Cardiac muscle cell (in vitro differentiated cells and primary cell): ENCODE data around the gene ELFN1. TPM values are rescaled to one million over a fixed set of nuclear protein-coding genes. Genes with fewer than 3 reads are reported as not detected.

ENCODE experiments used
- DNase-seq, 2 donors: peaks; one replicate each; pipeline versions ENCODE4 v3.0.0 to v3.0.0-alpha.2; 2010 to 2017; ENCODE audit warnings: low read depth in 1 of 2, low spot score in 1 of 2
- H3K27ac ChIP-seq: fragments of 200-600 bp; sonication (generic); 2 replicates; pipeline ENCODE4 v1.5.1; 2016
- H3K27me3 ChIP-seq: fragments of 200-600 bp; sonication (generic); 2 replicates; pipeline ENCODE4 v1.6.0; 2016; ENCODE audit warnings: control low read depth
- H3K36me3 ChIP-seq: fragments of 200-600 bp; sonication (generic); 2 replicates; pipeline ENCODE4 v1.5.1; 2016; ENCODE audit warnings: control low read depth
- H3K4me1 ChIP-seq: fragments of 200-600 bp; sonication (generic); 2 replicates; pipeline ENCODE4 v1.8.1; 2017; ENCODE audit warnings: low read depth, mild to moderate bottlenecking, mixed run types
- H3K4me3 ChIP-seq: fragments of 200-600 bp; sonication (generic); 2 replicates; pipeline ENCODE4 v1.5.1; 2016; ENCODE audit warnings: mild to moderate bottlenecking
- H3K9me3 ChIP-seq: fragments of 200-600 bp; sonication (generic); 2 replicates; pipeline ENCODE4 v1.5.1; 2017; ENCODE audit warnings: low read depth, mild to moderate bottlenecking, control low read depth
- CTCF ChIP-seq: IDR thresholded peaks from 2 replicates; pipeline ENCODE4 v1.5.1; 2012; ENCODE audit warnings: low read depth, mild to moderate bottlenecking, low read length
- polyA plus RNA-seq: library from polyadenylated mRNA; unstranded; fragments of >200 nt; fragmentation: Nextera tagmentation; extraction: Ambion mirVana; gene quantifications from 2 replicates; pipeline ENCODE4 v1.2.1, GENCODE V29; 2016
- total RNA-seq: library from RNA; depleted of rRNA; stranded (reverse); fragments of >200 nt; gene quantifications from 2 replicates; pipeline ENCODE4 v1.2.3, GENCODE V29; 2016

ELFN1 gene
- total and polyA plus RNA-seq, 2 experiments from 2014 or later = 8.9 to 51.6 TPM

DNA sequence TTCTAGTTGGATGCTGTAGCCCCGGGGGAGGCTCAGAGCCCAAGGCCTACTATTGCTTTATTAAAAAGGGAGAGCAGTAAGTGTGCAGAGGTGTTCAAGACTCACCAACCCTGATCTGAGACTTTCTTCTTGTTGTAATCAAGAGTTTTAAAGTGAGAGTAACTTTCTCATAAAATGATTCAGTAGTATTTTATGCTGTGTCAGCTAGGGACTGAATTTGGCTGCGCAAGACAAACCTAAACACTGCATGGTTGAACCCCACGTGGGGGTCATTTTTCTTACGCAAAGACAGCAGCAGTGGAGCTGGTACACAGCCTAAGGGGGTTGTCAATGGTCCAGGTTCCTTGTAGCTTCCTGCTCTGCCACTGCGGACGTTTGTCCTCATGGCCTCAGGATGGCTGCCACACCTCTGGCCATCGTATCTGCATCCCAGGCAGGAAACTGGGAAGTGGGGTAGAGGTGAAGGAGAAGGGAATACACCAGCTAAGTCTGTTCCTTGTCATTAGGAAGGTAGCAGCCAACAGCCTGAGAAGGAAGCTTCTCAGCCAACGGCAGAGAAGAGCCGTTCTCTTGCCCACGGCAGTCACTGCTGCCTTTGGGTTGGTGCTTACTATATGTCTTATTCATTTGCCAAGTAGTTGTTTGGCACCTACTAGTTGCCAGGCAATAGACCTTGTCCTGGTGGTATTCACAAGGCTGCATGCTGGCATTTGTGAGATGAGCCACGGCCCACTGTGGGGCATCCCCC, 44.7 kb downstream of the ELFN1 start:
- Histone ChIP-seq H3K27ac (peak overlapping the region; percentile 85), H3K36me3 (no peaks in the 10 kb centered on the region), H3K4me3 (no peak overlapping the region), H3K9me3 (no peaks in the 10 kb centered on the region), H3K27me3 (no peaks in the 10 kb centered on the region), H3K4me1 (peaks cover 28% of the 10 kb centered on the region)
- no peak for TF ChIP-seq CTCF
- no peak for DNase-seq

DNA sequence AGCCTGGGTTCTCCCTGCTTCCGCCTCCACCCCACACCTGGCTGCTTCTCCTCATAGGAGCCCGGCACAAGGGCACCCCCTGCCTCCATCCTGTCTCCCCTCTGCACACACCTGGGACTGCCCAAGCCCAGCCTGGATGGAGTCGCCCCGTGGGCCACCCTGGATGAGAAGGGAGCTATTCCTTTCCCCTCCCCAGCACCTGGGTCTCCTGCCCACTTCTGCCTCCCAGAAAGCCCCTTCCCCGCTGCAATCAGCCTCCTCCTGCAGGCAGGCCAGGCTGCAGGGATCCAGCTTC, 45.2 kb downstream of the ELFN1 start:
- Histone ChIP-seq H3K27me3 (no peaks in the 10 kb centered on the region), H3K36me3 (no peaks in the 10 kb centered on the region), H3K4me3 (no peak overlapping the region), H3K4me1 (peaks cover 28% of the 10 kb centered on the region), H3K9me3 (no peaks in the 10 kb centered on the region), H3K27ac (peak overlapping the region; percentile 85)
- no peak for TF ChIP-seq CTCF
- DNase-seq = no peak

- Histone ChIP-seq H3K4me3 (no peak overlapping the region), H3K27ac (peak overlapping the region; percentile 85), H3K27me3 (no peaks in the 10 kb centered on the region), H3K36me3 (no peaks in the 10 kb centered on the region), H3K9me3 (no peaks in the 10 kb centered on the region), H3K4me1 (peaks cover 28% of the 10 kb centered on the region)
- DNase-seq = no peak
- TF ChIP-seq CTCF = no peak
Measured at GRCh38 chr7:1715671-1716074, 45.6 kb downstream of the ELFN1 start.

DNA sequence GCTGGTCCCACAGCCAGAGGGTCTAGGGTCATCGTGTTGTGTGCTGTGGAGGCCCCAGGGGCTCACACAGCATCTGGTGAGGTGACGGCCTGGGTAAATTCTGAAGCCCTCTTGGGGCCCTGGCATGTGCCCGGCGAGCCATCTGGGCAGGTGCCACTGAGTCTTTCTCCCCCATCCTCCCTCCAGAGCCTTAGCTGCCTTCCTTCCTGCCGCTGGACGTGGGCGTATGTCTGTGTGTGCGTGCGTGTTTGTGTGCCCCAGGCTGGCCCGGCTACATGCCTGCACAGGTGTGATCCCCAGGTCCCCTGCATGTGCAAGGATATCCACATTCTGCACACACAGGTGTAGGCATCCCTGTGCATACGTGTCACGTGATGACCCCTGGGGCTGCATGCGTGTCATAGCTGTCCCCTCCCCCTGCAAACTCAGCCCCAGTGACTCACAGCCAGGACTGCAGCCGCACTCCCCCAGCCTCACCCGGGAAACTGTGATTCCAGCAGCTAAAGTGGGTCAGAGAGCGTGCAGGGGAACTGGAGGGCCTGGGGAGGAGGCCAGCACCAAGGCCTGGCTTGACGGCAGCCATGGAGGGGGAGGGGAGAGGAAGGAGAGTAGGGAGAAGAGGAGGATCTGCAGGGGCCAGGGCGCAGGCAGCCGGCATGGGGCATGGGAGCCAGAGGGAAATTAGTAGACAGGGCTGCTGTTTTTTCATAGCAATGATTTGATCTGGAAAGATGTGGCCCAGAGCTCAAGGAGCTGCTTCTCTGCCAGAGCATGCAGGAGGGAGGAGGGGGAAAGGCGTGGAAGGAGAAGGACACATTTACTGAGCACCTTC, 46.4 kb downstream of the ELFN1 start:
- Histone ChIP-seq H3K4me3 (no peak overlapping the region), H3K27ac (no peak overlapping the region), H3K4me1 (peaks cover 28% of the 10 kb centered on the region), H3K9me3 (no peaks in the 10 kb centered on the region), H3K36me3 (no peaks in the 10 kb centered on the region), H3K27me3 (no peaks in the 10 kb centered on the region)
- DNase-seq = peak; percentile 28 to 70
- no peak for TF ChIP-seq CTCF

- no peak for TF ChIP-seq CTCF
- Histone ChIP-seq H3K27me3 (no peaks in the 10 kb centered on the region), H3K4me1 (peaks cover 28% of the 10 kb centered on the region), H3K9me3 (no peaks in the 10 kb centered on the region), H3K4me3 (no peak overlapping the region), H3K36me3 (no peaks in the 10 kb centered on the region), H3K27ac (no peak overlapping the region)
- no peak for DNase-seq
Measured at GRCh38 chr7:1717095-1717483, 47.0 kb downstream of the ELFN1 start.
